K562 (cell line): ENCODE measurements around the gene ENPP6.

Experiments
- CEBPB ChIP-seq: fragments of 450-650 bp; IDR thresholded peaks from 2 replicates; pipeline ENCODE4 v1.6.1; 2016; ENCODE audit warnings: missing genetic modification characterization, missing compliant biosample characterization
- CTCF ChIP-seq, 3 experiments: IDR thresholded peaks in 2 of 3; conservative IDR thresholded peaks in 1 of 3; 2 replicates each; pipeline ENCODE4 v1.5.1; 2011 to 2012; ENCODE audit warnings: low read length in 3 of 3, mild to moderate bottlenecking in 3 of 3, control low read depth in 2 of 3, improper control_type of control experiment in 1 of 3, inconsistent platforms in 1 of 3, low read depth in 1 of 3, mixed read lengths in 1 of 3, moderate library complexity in 1 of 3; ENCODE audit not compliant: insufficient read depth in 2 of 3
- PHB ChIP-seq: fragments of 250-450 bp; sonication (Bioruptor Pico); IDR thresholded peaks from 2 replicates; pipeline ENCODE4 v1.5.0; 2021
- PYGO2 ChIP-seq: fragments of 450-650 bp; IDR thresholded peaks from 2 replicates; pipeline ENCODE4 v1.6.1; 2016; ENCODE audit warnings: mild to moderate bottlenecking, missing genetic modification characterization, moderate library complexity, missing compliant biosample characterization
- ZNF431 ChIP-seq: sonication (generic); formaldehyde crosslinking; IDR thresholded peaks from 2 replicates; pipeline ENCODE4 v1.8.0; 2022; ENCODE audit warnings: mild to moderate bottlenecking, missing genetic modification reagents

GRCh38 chr4:184101711-184102110, 116.0 kb downstream of the ENPP6 start:
- TF ChIP-seq PYGO2 (tag) (no peak), PHB (CRISPR knock-in tag) (no peak), CTCF (IDR thresholded peaks at IDR 0.05 in 2 of 3, conservative IDR thresholded peaks at IDR 0.05 in 1 of 3; ENCODE audit: insufficient read depth in 2 of 3, low read depth in 1 of 3, low read length in 3 of 3) (no peak), CEBPB (tag) (no peak), ZNF431 (no peak)
